CD4-positive, alpha-beta T cell treated with Interleukin-21 for 1 hour (primary cell): Measurements from ENCODE around the gene SELENOM.
A peak's percentile ranks its signal among the peaks of the same experiment; 100 is the strongest.

Experiments
- DNase-seq: peaks from one replicate; pipeline ENCODE4 v3.0.0-alpha.2; 2020

Gene SELENOM

DNA sequence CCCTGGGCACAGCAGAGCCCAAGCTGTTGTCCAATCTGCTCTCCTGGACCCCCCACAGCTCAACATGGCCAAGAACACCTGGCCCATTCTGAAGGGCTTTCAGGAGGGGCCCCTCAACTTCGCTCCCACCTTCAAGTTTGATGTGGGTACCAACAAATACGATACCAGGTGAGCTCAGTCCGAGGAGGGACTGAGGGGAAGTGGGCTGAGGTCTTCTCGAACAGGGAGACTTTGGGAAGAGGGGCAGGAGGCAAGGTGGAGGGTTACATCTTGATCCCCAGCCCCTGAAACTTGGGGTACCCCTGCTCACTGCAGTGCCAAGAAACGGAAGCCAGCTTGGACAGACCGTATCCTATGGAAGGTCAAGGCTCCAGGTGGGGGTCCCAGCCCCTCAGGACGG lies 20.8 kb upstream of the SELENOM start:
- no peak for DNase-seq

DNA sequence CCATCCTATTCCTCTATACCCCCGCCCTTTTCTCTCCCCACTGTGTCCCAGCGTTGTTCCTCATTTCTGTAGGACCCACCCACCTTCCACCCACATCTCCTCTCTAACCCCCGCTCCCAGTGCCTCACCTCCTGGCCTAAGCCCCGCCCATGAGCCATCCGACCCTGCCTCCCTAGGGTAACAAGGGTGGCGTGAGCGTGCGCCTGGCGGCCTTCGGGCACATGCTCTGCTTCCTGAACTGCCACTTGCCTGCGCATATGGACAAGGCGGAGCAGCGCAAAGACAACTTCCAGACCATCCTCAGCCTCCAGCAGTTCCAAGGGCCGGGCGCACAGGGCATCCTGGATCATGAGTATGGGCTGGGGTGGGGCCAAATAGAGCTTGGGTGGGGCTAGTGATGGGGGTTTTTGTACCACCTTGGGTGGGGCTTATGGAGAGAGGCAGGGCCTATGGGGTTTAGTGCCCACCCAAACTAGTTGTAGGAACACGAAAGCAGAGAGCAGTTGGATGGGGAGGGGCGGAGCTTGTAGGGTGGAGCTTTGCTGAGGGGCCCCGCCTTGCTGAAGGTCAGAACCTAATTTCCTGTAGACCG lies 19.9 kb upstream of the SELENOM start:
- DNase-seq = no peak

- DNase-seq = no peak
Observed at GRCh38 chr22:31126869-31127175, 19.5 kb upstream of the SELENOM start.

GRCh38 chr22:31126128-31126868 lies 18.9 kb upstream of the SELENOM start:
- DNase-seq = no peak

DNA sequence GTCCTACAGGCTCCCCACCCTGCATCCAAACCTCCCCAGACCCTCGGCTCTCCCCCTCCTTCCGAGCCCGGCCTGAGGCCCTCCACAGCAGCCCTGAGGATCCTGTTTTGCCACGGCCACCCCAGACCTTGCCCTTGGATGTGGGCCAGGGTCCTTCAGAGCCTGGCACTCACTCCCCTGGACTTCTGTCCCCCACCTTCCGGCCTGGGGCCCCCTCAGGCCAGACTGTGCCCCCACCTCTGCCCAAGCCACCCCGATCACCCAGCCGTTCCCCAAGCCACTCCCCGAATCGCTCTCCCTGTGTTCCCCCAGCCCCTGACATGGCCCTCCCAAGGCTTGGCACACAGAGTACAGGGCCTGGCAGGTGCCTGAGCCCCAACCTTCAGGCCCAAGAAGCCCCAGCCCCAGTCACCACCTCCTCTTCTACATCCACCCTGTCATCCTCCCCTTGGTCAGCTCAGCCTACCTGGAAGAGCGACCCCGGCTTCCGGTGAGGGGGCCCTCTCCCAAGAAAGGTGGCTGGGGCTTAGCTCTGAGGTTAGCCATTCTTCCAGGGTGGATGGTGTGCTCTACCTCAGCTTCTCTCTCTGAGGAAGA lies 18.3 kb upstream of the SELENOM start:
- no peak for DNase-seq

- DNase-seq = no peak
Observed at GRCh38 chr22:31124811-31125465, 17.6 kb upstream of the SELENOM start.

DNA sequence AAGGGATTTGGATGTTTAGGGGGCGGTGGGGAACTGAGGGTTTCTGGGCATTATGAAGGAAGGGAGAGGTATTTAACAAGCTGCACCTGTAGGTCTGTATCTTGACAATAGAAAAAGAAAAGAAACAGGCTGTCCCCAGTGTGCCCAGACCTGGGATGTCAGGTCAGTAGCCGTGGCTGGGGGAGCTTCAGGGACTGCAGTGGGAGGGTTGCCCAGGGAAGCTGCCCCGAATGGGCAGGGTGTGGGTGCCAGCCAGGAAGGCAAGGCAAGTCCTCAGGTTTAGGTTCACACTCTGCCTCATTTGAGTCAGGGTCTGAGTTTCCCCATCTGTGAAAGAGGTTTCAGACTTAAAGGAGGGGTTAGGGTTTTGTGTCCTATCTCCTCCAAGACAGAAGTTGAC lies 16.9 kb upstream of the SELENOM start:
- no peak for DNase-seq

DNA sequence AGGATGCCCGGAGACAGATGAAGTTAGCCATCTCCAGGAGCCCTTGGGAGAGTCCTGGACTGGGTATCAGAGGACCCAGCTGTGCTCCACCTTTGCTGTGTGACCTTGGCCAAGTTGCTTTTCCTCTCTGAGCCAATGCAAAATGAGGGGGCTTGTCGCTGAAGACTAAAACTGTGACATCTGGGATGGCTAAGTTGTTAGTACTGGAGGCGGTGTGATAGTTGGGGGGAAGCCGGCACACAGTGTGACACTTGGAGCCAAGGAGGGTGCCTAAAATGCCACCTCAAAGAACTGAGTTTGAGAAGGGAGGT lies 15.9 kb upstream of the SELENOM start:
- DNase-seq = no peak

GRCh38 chr22:31122532-31123291 lies 15.3 kb upstream of the SELENOM start, which contains the start of gene INPP5J:
TSS of gene INPP5J (plus strand) at chr22:31122966. CDS start at chr22:31123015, 49 bp downstream.
- no peak for DNase-seq

- DNase-seq = no peak
Observed at GRCh38 chr22:31122196-31122531, 14.8 kb upstream of the SELENOM start.

- DNase-seq = no peak
Observed at GRCh38 chr22:31121403-31121802, 14.0 kb upstream of the SELENOM start.

GRCh38 chr22:31120642-31121041 lies 13.3 kb upstream of the SELENOM start:
- DNase-seq = no peak

- DNase-seq = no peak
Observed at GRCh38 chr22:31120230-31120629, 12.9 kb upstream of the SELENOM start.

- no peak for DNase-seq
Observed at GRCh38 chr22:31119026-31119717, 11.8 kb upstream of the SELENOM start.

DNA sequence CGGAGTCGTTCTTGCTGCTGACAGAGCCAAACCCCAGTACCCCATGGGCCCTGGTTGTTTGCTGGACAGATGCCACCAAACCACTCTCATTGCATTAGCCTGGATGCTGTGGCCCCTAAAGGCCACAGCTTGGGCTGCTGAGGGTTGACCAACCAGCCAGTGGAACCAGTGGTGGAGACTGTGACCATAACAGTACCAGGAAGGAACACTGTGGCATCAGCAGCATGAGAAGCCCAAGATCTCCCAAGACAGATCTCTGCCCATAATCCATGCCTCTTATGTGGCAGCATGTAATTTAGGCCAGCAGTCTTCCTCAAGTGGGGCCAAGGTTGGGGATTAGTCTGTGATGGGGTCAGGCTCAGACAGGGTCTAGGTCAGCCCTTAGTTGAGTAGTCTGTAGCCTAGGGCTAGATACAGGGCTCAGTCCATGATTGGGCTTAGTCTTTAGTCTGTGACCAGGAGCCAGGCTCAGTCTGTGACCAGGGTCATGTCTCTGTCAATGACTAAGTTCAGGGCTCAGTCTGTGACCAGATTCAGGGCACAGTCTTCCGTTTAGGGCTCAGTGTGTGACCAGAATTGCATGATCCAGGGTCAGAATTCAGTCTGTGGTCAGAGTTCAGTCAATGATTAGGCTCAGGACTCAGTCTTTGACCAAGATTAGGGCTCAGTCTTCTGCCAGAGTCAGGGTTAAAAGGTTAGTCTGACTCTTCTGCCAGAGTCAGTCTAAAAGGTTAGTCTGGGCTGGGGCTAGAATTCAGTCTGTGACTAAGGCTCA lies 10.9 kb upstream of the SELENOM start:
- no peak for DNase-seq

DNA sequence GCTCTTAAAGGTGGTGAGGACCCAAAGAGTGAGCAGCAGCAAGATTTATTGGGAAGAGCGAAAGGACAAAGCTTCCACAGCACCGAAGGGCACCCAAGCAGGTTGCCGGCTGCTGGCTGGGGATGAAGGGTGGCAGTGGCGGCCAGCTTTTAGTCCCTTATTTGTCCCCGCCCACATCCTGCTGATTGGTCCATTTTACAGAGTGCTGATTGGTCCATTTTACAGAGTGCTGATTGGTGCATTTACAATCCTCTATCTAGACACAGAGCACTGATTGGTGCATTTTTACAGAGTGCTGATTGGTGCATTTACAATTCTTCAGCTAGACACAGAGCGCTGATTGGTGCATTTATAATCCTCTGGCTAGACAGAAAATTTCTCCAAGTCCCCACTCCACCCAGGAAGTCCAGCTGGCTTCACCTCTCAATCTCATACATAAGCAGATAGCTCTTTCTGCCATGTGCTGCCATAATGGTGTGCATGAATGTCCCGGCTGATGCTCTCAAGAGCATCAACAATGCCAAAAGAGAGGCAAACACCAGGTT lies 5.3 kb upstream of the SELENOM start:
- DNase-seq = peak; percentile 11

GRCh38 chr22:31107894-31108218 lies 488 bp upstream of the SELENOM start:
- DNase-seq = no peak

DNA sequence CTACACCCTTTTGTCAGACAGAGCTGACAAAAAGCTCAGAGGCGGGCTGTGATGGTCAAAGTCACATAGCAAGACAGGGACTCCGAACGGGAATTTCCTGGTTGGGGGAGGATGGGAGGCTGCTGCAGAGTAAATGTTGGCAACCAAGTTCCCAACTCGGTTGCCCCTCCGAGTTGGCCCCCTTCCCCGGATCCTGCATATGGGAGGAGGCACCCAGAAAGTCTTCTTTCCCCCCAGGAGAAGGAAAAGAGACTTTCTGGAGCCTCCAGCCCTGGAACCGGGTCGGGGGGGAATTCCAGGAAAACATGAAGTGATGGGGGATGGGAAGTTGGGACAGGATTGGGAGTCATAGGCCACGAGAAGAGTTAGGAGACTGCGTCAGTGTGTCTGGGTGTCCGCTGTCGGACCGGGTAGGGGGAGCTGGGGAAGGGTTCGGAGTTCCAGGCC lies 614 bp downstream of the SELENOM start:
- DNase-seq = no peak

- DNase-seq = no peak
Observed at GRCh38 chr22:31106001-31106571, 1.3 kb downstream of the SELENOM start.

- no peak for DNase-seq
Observed at GRCh38 chr22:31105282-31105929, 2.0 kb downstream of the SELENOM start.

GRCh38 chr22:31104869-31105268 lies 2.5 kb downstream of the SELENOM start:
- DNase-seq = peak; percentile 22
